H9 (cell line): ENCODE measurements around the gene JAML. TPM values are rescaled to one million over a fixed set of nuclear protein-coding genes. Genes with fewer than 3 reads are reported as not detected.

Experiments used
- DNase-seq: peaks from one replicate; pipeline ENCODE4 v3.0.0-alpha.2; 2017
- H2AFZ ChIP-seq: one replicate; pipeline ENCODE4 v1.6.1; 2013; ENCODE audit warnings: mild to moderate bottlenecking, low read length, control low read depth, moderate library complexity
- H2AK5ac ChIP-seq: 2 replicates; pipeline ENCODE4 v1.6.1; 2013; ENCODE audit warnings: low read length, control low read depth, mixed read lengths; ENCODE audit not compliant: insufficient read length
- H2BK120ac ChIP-seq: one replicate; pipeline ENCODE4 v1.6.1; 2013; ENCODE audit warnings: low read depth, mild to moderate bottlenecking, low read length, control low read depth, inconsistent platforms; ENCODE audit not compliant: poor library complexity, severe bottlenecking
- H2BK12ac ChIP-seq: 2 replicates; pipeline ENCODE4 v1.6.1; 2013; ENCODE audit warnings: low read length, control low read depth, mixed read lengths, low read depth; ENCODE audit not compliant: insufficient read length
- H2BK15ac ChIP-seq: 2 replicates; pipeline ENCODE4 v1.6.1; 2013; ENCODE audit warnings: low read depth, low read length, control low read depth
- H2BK20ac ChIP-seq: one replicate; pipeline ENCODE4 v1.6.1; 2013; ENCODE audit warnings: low read depth, mild to moderate bottlenecking, low read length, control low read depth, inconsistent platforms; ENCODE audit not compliant: poor library complexity, severe bottlenecking
- H2BK5ac ChIP-seq: 2 replicates; pipeline ENCODE4 v1.6.1; 2013; ENCODE audit warnings: low read length, control low read depth, mixed read lengths; ENCODE audit not compliant: insufficient read length
- H3K14ac ChIP-seq: 2 replicates; pipeline ENCODE4 v1.6.1; 2013; ENCODE audit warnings: low read length, control low read depth; ENCODE audit not compliant: insufficient read depth
- H3K18ac ChIP-seq: 2 replicates; pipeline ENCODE4 v1.6.1; 2013; ENCODE audit warnings: low read depth, mild to moderate bottlenecking, mixed read lengths, low read length, control low read depth; ENCODE audit not compliant: insufficient read length
- H3K23ac ChIP-seq: 2 replicates; pipeline ENCODE4 v1.6.1; 2013; ENCODE audit warnings: low read length, control low read depth, mixed read lengths, low read depth; ENCODE audit not compliant: insufficient read length
- H3K23me2 ChIP-seq: 2 replicates; pipeline ENCODE4 v1.6.1; 2013; ENCODE audit warnings: low read depth, mild to moderate bottlenecking, mixed read lengths, low read length, control low read depth; ENCODE audit not compliant: insufficient read length, poor library complexity, severe bottlenecking
- H3K27ac ChIP-seq: 2 replicates; pipeline ENCODE4 v1.5.1; 2013; ENCODE audit warnings: low read length, control low read depth, mixed read lengths, low read depth; ENCODE audit not compliant: insufficient read length
- H3K27me3 ChIP-seq: 2 replicates; pipeline ENCODE4 v1.6.1; 2013; ENCODE audit warnings: low read length, control low read depth, inconsistent platforms; ENCODE audit not compliant: insufficient read depth
- H3K4ac ChIP-seq: 2 replicates; pipeline ENCODE4 v1.6.1; 2013; ENCODE audit warnings: low read depth, mild to moderate bottlenecking, control low read depth, inconsistent platforms, low read length, moderate library complexity
- H3K4me1 ChIP-seq: 2 replicates; pipeline ENCODE4 v1.6.1; 2013; ENCODE audit warnings: low read length, control low read depth, inconsistent platforms; ENCODE audit not compliant: insufficient read depth
- H3K4me2 ChIP-seq: 2 replicates; pipeline ENCODE4 v1.6.1; 2013; ENCODE audit warnings: low read length, control low read depth, mixed read lengths; ENCODE audit not compliant: insufficient read length, insufficient read depth
- H3K56ac ChIP-seq: 2 replicates; pipeline ENCODE4 v1.6.1; 2013; ENCODE audit warnings: low read depth, mild to moderate bottlenecking, mixed read lengths, low read length, control low read depth; ENCODE audit not compliant: insufficient read length
- H3K79me1 ChIP-seq: 2 replicates; pipeline ENCODE4 v1.6.1; 2013; ENCODE audit warnings: low read depth, mild to moderate bottlenecking, moderate library complexity, low read length, control low read depth, inconsistent platforms; ENCODE audit not compliant: insufficient read depth, poor library complexity, severe bottlenecking
- H3K79me2 ChIP-seq: 2 replicates; pipeline ENCODE4 v1.6.1; 2013; ENCODE audit warnings: low read length, control low read depth, inconsistent platforms; ENCODE audit not compliant: insufficient read depth
- H3K9ac ChIP-seq: 2 replicates; pipeline ENCODE4 v1.6.1; 2013; ENCODE audit warnings: low read length, control low read depth, mixed read lengths; ENCODE audit not compliant: insufficient read length; ENCODE audit errors: extremely low read depth
- H3K9me3 ChIP-seq: one replicate; pipeline ENCODE4 v1.6.1; 2013; ENCODE audit warnings: low read depth, low read length, inconsistent platforms; ENCODE audit not compliant: control insufficient read depth
- H3T11ph ChIP-seq: one replicate; pipeline ENCODE4 v1.6.1; 2013; ENCODE audit warnings: mild to moderate bottlenecking, low read length, control low read depth, inconsistent platforms
- H4K20me1 ChIP-seq: one replicate; pipeline ENCODE4 v1.6.1; 2013; ENCODE audit not compliant: control insufficient read depth, insufficient read length, insufficient read depth
- H4K5ac ChIP-seq: 2 replicates; pipeline ENCODE4 v1.6.1; 2013; ENCODE audit warnings: low read depth, mild to moderate bottlenecking, mixed read lengths, low read length, control low read depth; ENCODE audit not compliant: insufficient read length
- H4K8ac ChIP-seq: replicated peaks from 2 replicates; pipeline ENCODE4 v1.6.1; 2013; ENCODE audit warnings: low read length, control low read depth, mixed read lengths, low read depth; ENCODE audit not compliant: insufficient read length
- H4K91ac ChIP-seq: 2 replicates; pipeline ENCODE4 v1.6.1; 2013; ENCODE audit warnings: low read depth, mild to moderate bottlenecking, moderate library complexity, mixed read lengths, low read length, control low read depth; ENCODE audit not compliant: insufficient read length
- H3K27ac Mint-ChIP-seq, 3 experiments: 2 replicates in 2 of 3; 3 replicates in 1 of 3; pipeline ENCODE4 v1.8.0; 2020 to 2021; ENCODE audit warnings: mixed read lengths in 3 of 3, mild to moderate bottlenecking in 1 of 3, moderate library complexity in 1 of 3
- H3K27me3 Mint-ChIP-seq: 2 replicates; pipeline ENCODE4 v1.8.0; 2021; ENCODE audit warnings: low read depth, mild to moderate bottlenecking, moderate library complexity, mixed read lengths
- H3K36me3 Mint-ChIP-seq, 3 experiments: 2 replicates in 2 of 3; 3 replicates in 1 of 3; pipeline ENCODE4 v1.8.0; 2020 to 2021; ENCODE audit warnings: low read depth in 3 of 3, mixed read lengths in 3 of 3; ENCODE audit not compliant: insufficient read depth in 1 of 3
- H3K4me1 Mint-ChIP-seq, 2 experiments: 2 replicates each; pipeline ENCODE4 v1.8.0; 2020; ENCODE audit warnings: mixed read lengths in 2 of 2
- H3K4me3 Mint-ChIP-seq, 2 experiments: 2 replicates in 1 of 2; 3 replicates in 1 of 2; pipeline ENCODE4 v1.8.0; 2020 to 2021; ENCODE audit warnings: mild to moderate bottlenecking in 2 of 2, mixed read lengths in 2 of 2, moderate library complexity in 1 of 2
- H3K9me3 Mint-ChIP-seq, 2 experiments: 2 replicates in 1 of 2; 3 replicates in 1 of 2; pipeline ENCODE4 v1.8.0; 2020; ENCODE audit warnings: mild to moderate bottlenecking in 2 of 2, mixed read lengths in 2 of 2, moderate library complexity in 1 of 2
- WGBS: extraction: QIAGEN DNeasy Blood & Tissue Kit; methylation state at CpG from one replicate; pipeline ENCODE4 v1.1.7; 2013; ENCODE audit warnings: missing lambda C conversion rate, low lambda C conversion rate, mixed read lengths; ENCODE audit not compliant: insufficient read length; ENCODE audit errors: extremely low coverage; 5-methylcytosine and 5-hydroxymethylcytosine counted together
- total RNA-seq: library from RNA; stranded (reverse); gene quantifications from 2 replicates; pipeline ENCODE4 v1.2.1, GENCODE V29; 2021
- TF ChIP-seq, protein P1 (sequence below): fragments of 200-600 bp; sonication (generic); conservative IDR thresholded peaks from 3 replicates; pipeline ENCODE4 v1.8.0; 2021; ENCODE audit warnings: antibody characterized with exemption, mild to moderate bottlenecking

The JAML gene
- total RNA-seq, 1 experiment from 2014 or later, result 0.48 TPM

DNA sequence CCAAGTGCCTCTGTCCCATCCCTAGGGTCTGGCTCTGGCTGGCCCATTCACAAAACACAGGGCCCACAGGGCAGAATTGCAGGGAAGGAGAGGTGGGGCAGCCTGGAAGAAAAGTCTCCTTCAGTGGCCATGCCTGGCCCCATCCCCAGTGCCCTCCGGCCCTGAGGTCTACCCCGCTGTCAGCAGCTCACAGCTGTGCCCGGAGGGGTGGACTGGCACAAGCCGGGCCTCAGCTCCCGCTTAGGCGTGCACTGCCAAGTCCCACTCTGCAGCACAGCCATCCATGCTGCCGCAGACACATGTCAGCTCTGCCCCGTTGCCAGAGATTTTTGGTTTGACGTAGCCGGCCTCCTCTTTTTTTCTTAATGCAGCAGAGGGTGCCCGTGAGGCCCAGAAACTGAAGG lies 44.5 kb downstream of the JAML start:
- peak; percentile 81 for DNase-seq
- H2BK5ac ChIP-seq, result no peak overlapping the region
- H4K20me1 ChIP-seq, result no peaks in the 10 kb centered on the region
- no peak overlapping the region for H3K4ac ChIP-seq
- H3K23me2 ChIP-seq, result peaks cover 11% of the 10 kb centered on the region
- no peak overlapping the region for H3K14ac ChIP-seq
- H3K4me3 Mint-ChIP-seq, result peak overlapping the region in 1 of 2 experiments; percentile 52; a peak in 1 of 5 replicates
- H2BK120ac ChIP-seq, result no peak overlapping the region
- no peaks in the 10 kb centered on the region for H3K9me3 ChIP-seq
- WGBS, result no CpG with 5 or more reads among the region's 11 CpGs
- H2BK12ac ChIP-seq, result no peak overlapping the region
- TF ChIP-seq, protein P1, sequence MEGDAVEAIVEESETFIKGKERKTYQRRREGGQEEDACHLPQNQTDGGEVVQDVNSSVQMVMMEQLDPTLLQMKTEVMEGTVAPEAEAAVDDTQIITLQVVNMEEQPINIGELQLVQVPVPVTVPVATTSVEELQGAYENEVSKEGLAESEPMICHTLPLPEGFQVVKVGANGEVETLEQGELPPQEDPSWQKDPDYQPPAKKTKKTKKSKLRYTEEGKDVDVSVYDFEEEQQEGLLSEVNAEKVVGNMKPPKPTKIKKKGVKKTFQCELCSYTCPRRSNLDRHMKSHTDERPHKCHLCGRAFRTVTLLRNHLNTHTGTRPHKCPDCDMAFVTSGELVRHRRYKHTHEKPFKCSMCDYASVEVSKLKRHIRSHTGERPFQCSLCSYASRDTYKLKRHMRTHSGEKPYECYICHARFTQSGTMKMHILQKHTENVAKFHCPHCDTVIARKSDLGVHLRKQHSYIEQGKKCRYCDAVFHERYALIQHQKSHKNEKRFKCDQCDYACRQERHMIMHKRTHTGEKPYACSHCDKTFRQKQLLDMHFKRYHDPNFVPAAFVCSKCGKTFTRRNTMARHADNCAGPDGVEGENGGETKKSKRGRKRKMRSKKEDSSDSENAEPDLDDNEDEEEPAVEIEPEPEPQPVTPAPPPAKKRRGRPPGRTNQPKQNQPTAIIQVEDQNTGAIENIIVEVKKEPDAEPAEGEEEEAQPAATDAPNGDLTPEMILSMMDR, result no peak
- peaks cover 4% of the 10 kb centered on the region; the same call in 1 of the 2 replicates for H3K27me3 ChIP-seq
- H3K27me3 Mint-ChIP-seq, result peaks cover 23% of the 10 kb centered on the region
- H3T11ph ChIP-seq, result no peak overlapping the region
- peak overlapping the region; percentile 23 for H3K4me2 ChIP-seq
- H3K23ac ChIP-seq, result no peak overlapping the region
- H3K36me3 Mint-ChIP-seq, result no peaks in the 10 kb centered on the region
- H3K4me1 Mint-ChIP-seq, result peaks cover 23 to 31% of the 10 kb centered on the region in 2 experiments
- no peak overlapping the region for H3K9ac ChIP-seq
- H3K4me1 ChIP-seq, result peaks cover 5% of the 10 kb centered on the region; the same call in 1 of the 2 replicates
- H4K5ac ChIP-seq, result no peak overlapping the region
- no peaks in the 10 kb centered on the region for H3K79me2 ChIP-seq
- no peak overlapping the region for H3K27ac ChIP-seq
- H2BK20ac ChIP-seq, result no peak overlapping the region
- H3K79me1 ChIP-seq, result no peaks in the 10 kb centered on the region
- no peak overlapping the region for H3K27ac Mint-ChIP-seq
- no peak overlapping the region for H2AFZ ChIP-seq
- H2BK15ac ChIP-seq, result no peak overlapping the region
- no peak overlapping the region for H4K91ac ChIP-seq
- H3K56ac ChIP-seq, result no peak overlapping the region
- peaks cover 2 to 3% of the 10 kb centered on the region in 2 experiments; a peak in 2 of 5 replicates for H3K9me3 Mint-ChIP-seq
- H3K18ac ChIP-seq, result no peak overlapping the region
- H4K8ac ChIP-seq, result no peak overlapping the region
- H2AK5ac ChIP-seq, result no peak overlapping the region
